LNCAP (cell line): ENCODE measurements around the gene PTPA.

ENCODE experiments used
- TF ChIP-seq, protein P1 (sequence below): fragments of 450-650 bp; IDR thresholded peaks from 2 replicates; pipeline ENCODE4 v1.5.1; 2017; ENCODE audit warnings: mild to moderate bottlenecking

The PTPA gene

DNA sequence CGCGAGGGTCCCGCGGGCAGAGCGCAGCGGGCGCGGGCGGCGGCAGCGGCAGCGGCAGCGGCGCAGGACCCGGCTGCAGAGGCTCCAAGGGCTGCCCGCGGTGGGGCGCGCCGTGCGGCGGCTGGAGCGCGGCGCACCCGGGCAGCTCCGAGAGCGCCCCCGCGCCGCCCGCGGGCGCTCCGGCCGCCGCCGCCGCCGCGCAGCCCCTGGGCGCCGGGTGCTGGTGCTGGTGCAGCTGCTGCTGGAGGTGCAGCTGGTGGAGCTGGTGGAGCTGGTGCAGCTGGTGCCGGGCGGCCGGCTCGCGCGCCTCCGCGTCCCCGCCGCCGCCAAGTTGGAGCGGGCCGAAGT, 66.2 kb downstream of the PTPA start:
- TF ChIP-seq, protein P1, sequence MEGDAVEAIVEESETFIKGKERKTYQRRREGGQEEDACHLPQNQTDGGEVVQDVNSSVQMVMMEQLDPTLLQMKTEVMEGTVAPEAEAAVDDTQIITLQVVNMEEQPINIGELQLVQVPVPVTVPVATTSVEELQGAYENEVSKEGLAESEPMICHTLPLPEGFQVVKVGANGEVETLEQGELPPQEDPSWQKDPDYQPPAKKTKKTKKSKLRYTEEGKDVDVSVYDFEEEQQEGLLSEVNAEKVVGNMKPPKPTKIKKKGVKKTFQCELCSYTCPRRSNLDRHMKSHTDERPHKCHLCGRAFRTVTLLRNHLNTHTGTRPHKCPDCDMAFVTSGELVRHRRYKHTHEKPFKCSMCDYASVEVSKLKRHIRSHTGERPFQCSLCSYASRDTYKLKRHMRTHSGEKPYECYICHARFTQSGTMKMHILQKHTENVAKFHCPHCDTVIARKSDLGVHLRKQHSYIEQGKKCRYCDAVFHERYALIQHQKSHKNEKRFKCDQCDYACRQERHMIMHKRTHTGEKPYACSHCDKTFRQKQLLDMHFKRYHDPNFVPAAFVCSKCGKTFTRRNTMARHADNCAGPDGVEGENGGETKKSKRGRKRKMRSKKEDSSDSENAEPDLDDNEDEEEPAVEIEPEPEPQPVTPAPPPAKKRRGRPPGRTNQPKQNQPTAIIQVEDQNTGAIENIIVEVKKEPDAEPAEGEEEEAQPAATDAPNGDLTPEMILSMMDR, result no peak

DNA sequence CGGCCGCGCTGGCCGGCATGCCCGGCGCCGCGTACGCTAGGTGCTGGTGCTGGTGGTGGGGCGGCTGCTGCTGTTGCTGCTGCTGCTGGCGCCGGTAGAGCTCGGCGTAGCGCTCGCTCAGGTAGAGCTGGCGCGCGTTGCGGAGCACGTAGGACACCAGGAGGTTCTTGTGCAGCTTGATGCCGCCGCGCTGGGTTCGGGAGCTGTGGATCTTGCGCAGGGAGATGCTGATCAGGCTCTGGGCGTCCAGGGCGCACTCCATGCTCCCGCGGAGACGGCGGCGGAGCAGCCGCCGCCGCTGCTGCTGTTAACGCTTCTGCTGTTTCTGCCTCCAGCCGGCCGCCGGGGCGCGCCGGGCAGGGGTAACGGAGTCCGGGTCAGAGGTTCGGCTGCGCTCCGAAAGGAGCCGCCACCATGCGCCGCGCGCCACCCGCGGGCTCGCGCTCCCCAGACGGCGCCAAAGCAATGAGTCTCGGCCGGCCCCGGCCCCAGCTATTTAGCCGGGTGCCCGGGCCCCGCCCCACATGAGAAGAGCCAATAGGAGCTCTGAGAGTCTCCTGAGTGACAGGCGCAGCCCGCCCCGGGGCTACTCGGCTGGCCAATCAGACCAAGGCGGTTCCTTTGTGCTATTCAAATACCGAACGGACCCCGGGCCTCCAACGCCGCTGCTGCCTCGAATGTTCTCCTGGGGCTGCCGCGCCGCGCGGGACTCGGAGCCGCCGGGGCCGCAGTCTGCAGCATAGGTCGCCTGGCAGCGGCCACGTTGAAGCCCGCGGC, 66.8 kb downstream of the PTPA start, which contains the start of gene IER5L:
Gene IER5L, minus strand, starts transcription at position 471 of the 777 bp plus-strand sequence. Its CDS starts 209 bp downstream, at position 262.
- TF ChIP-seq, protein P1, result 0 out of 2 replicates have a peak, but pooled peaks have one; percentile 15

DNA sequence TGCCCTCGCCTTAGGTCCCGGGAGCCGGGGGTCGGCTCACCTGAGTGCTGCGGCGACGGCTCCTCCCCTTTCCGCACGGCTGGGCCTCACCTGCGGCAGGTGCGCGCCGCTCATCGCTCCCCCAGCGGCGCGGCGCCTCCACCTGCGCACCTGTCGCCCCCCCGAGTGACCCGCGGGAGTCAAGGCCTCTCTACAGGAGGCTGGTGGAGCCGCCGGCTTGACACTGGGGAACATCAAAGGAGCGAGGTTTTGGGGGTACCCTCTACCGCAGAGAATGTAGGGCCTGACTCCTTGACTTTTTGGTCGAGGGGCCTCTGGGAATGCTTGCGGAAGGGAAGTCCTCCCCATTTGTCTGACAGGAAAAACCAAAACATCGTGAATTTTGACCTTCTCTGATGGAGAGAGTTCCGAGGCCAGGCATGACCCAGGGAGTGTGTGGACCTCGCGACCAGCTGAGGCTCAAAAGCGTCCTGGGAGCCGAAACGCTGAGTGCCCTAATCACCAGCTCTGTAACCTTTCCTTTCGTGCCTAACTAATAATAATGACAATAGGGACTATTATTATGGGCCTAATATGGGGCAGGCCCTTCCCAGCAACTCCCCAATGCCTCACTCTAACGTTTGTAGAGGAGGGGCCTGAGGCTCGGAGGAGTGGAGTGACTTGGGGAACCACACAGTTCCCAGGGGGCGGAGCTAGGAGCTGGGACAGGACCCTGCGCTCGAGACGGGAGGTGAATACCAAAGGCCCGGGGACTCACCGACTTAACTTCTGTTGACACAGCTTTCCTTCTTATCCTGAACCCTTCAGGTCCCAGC, 67.6 kb downstream of the PTPA start:
- TF ChIP-seq, protein P1, result no peak

DNA sequence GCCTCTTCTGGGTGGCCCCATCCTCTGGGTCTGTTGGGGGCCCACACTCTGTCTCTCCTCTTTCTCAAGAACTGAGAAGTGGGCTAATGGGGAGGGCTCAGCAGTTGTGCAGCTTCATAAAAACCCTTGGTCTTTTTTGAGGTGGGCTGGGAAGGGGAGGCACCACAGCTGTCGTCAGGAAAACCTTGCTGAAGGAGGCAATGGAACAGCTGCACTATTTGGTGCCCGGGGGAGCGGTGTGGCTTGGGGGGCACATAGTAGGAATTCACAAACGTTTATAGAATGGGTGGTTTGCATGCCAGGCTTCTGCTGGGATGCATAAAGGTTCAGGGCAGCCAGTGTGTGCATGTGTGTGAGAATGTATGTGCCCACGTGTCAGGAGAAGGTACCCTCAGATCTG, 70.0 kb downstream of the PTPA start:
- TF ChIP-seq, protein P1, result no peak

DNA sequence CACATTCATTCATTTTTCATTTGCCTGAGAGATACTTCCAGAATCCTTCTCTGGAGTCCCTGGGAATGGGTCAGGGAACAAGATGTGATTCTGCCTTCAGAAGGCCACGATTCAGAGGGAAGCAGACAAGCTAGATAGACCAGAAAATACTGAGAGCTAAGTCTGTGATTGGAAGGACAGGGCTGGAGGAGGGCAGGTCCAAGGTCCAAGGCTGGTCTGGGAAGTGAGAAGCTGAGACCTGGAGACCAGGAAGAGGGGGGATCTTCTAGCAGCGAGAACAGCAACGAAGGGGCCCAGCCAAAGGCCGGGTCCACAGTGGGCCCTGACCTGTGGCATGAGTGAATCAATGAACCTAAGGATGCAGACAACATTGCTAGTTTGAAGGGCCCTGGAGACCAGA, 70.9 kb downstream of the PTPA start:
- TF ChIP-seq, protein P1, result no peak

DNA sequence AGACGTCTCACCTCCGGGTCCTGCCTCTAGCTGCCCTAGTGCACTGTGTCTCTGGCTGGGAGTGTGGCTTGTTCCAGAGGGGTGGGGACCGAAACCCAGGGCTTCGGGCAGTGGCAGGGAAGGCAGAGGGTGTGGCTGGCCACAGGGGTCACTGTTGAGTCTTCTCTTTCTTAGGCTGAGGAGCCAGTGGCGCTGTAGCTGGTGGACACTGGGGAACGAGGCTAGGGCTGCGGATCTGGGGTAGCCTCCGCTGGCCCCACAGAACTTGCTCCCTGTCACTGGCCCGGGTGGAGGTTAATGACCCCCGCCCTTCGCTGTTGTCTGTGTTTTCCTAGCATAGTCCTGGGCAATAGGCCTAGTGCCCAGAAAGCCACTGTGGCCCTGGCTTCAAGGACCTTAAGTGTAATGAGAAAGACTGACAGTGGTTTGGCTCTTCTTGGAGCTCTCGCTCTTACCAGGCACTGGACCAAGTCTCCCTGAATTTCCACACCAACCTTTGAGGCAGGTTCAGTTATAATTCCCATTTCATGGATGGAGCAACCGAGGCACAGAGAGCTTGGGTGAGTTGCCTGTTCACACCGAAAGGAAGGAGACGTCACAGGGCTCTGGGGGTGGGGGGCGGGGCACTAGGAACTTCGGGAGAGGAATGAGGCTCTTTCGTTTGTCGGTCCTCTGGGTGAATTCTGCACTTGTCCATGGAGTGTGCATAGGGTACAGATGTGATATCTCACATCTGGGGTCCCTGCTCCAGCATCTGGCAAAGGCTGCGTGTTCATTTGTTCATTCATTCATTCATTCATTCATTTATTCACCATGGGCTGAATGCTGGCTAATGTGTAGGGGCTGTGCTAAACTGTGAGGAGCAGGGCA, 71.6 kb downstream of the PTPA start:
- TF ChIP-seq, protein P1, result 0 out of 2 replicates have a peak, but pooled peaks have one; percentile 19
